ENCODE measurements around the gene SLC12A6.

Gene SLC12A6

GRCh38 chr15:34297059-34297458 is 40.5 kb downstream of the SLC12A6 start:
- Histone ChIP-seq H3K4me3 (ENCODE audit: low read depth in 1 of 2, low read length in 1 of 2) (no peak overlapping the region), H3K27me3 (no peaks in the 10 kb centered on the region), H3K27ac (peak overlapping the region; percentile 9), H3K4me1 (ENCODE audit: control insufficient read depth in 1 of 2, insufficient read depth in 1 of 2, low read depth in 1 of 2, low read length in 1 of 2) (no peaks in the 10 kb centered on the region), H3K9me3 (no peaks in the 10 kb centered on the region), H3K36me3 (peaks cover 20% of the 10 kb centered on the region)
- TF ChIP-seq, protein P1, sequence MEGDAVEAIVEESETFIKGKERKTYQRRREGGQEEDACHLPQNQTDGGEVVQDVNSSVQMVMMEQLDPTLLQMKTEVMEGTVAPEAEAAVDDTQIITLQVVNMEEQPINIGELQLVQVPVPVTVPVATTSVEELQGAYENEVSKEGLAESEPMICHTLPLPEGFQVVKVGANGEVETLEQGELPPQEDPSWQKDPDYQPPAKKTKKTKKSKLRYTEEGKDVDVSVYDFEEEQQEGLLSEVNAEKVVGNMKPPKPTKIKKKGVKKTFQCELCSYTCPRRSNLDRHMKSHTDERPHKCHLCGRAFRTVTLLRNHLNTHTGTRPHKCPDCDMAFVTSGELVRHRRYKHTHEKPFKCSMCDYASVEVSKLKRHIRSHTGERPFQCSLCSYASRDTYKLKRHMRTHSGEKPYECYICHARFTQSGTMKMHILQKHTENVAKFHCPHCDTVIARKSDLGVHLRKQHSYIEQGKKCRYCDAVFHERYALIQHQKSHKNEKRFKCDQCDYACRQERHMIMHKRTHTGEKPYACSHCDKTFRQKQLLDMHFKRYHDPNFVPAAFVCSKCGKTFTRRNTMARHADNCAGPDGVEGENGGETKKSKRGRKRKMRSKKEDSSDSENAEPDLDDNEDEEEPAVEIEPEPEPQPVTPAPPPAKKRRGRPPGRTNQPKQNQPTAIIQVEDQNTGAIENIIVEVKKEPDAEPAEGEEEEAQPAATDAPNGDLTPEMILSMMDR (IDR thresholded peaks at IDR 0.05) = no peak

DNA sequence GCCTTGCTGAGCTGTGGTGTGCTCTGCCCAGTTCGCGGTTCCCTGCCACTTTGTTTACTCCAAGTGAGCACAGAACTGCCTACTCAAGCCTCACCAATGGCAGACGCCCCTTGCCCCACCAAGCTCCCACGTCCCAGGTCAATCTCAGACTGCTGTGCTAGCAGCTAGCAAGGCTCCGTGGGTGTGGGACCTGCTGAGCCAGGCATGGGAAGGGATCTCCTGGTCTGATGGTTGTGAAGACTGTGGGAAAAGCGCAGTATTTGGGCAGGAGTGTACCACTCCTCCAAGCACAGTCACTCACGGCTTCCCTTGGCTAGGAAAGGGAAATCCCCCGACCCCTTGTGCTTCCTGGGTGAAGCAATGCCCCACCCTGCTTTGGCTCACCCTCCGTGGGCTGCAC is 45.0 kb downstream of the SLC12A6 start:
- Histone ChIP-seq H3K36me3 (peaks cover 22% of the 10 kb centered on the region), H3K9me3 (no peaks in the 10 kb centered on the region), H3K27ac (no peak overlapping the region), H3K27me3 (no peaks in the 10 kb centered on the region), H3K4me1 (ENCODE audit: control insufficient read depth in 1 of 2, insufficient read depth in 1 of 2, low read depth in 1 of 2, low read length in 1 of 2) (no peaks in the 10 kb centered on the region), H3K4me3 (ENCODE audit: low read depth in 1 of 2, low read length in 1 of 2) (no peak overlapping the region)
- TF ChIP-seq, protein P1 (IDR thresholded peaks at IDR 0.05) = no peak

- TF ChIP-seq, protein P1 (IDR thresholded peaks at IDR 0.05) = no peak
- Histone ChIP-seq H3K27ac (peak overlapping the region; percentile 48), H3K36me3 (no peaks in the 10 kb centered on the region), H3K4me1 (ENCODE audit: control insufficient read depth in 1 of 2, insufficient read depth in 1 of 2, low read depth in 1 of 2, low read length in 1 of 2) (no peaks in the 10 kb centered on the region), H3K27me3 (no peaks in the 10 kb centered on the region), H3K4me3 (ENCODE audit: low read depth in 1 of 2, low read length in 1 of 2) (no peak overlapping the region), H3K9me3 (no peaks in the 10 kb centered on the region)
These were observed 52.6 kb downstream of the SLC12A6 start for GRCh38 chr15:34284937-34285336.

DNA sequence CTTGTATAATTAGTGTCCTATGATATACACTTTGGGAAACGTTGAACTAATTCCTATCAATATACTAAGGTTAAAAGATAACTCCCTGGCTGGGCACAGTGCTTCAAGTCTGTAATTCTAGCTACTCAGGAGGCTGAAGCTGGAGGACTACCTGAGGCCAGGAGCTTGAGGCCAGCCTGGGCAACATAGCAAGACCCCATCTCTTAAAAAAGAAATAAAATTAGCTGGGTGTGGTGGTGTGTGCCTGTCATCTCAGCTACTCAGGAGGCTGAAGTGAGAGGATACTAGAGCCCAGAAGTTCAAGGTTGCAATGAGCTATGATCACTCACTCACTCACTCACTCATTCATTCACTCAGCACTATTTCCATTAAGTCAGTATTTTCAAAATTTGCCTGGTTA is 55.2 kb downstream of the SLC12A6 start:
- Histone ChIP-seq H3K4me3 (ENCODE audit: low read depth in 1 of 2, low read length in 1 of 2) (no peak overlapping the region), H3K9me3 (no peaks in the 10 kb centered on the region), H3K27ac (peak overlapping the region; percentile 1), H3K27me3 (no peaks in the 10 kb centered on the region), H3K36me3 (no peaks in the 10 kb centered on the region), H3K4me1 (ENCODE audit: control insufficient read depth in 1 of 2, insufficient read depth in 1 of 2, low read depth in 1 of 2, low read length in 1 of 2) (no peaks in the 10 kb centered on the region)
- TF ChIP-seq, protein P1 (IDR thresholded peaks at IDR 0.05) = no peak

DNA sequence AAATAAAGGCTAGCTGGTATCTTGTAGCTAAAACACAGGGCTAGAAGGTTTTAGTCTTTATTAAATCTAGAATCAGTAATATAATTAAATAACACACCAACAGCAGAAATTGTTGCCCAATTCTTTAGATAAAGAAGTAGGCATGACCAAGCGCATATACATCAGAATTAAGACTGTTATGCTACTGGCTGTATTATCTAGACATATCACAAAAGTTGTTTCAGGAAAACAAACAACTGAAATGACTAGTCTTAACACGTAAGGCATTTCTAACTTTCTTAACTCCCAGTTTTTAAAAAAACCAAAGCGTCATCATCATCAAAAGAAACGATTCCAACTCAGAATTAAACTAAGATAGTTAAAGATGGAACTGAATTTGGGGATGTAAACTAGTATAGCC is 57.4 kb downstream of the SLC12A6 start:
- H3K4me3 ChIP-seq (ENCODE audit: low read depth in 1 of 2, low read length in 1 of 2) = no peak overlapping the region
- no peaks in the 10 kb centered on the region for H3K27me3 ChIP-seq
- H3K4me1 ChIP-seq (ENCODE audit: control insufficient read depth in 1 of 2, insufficient read depth in 1 of 2, low read depth in 1 of 2, low read length in 1 of 2) = no peaks in the 10 kb centered on the region
- TF ChIP-seq, protein P1 (IDR thresholded peaks at IDR 0.05) = no peak
- peak overlapping the region; percentile 10 for H3K27ac ChIP-seq
- H3K9me3 ChIP-seq = no peaks in the 10 kb centered on the region
- peaks cover under 1% of the 10 kb centered on the region for H3K36me3 ChIP-seq

GRCh38 chr15:34279368-34279767 is 58.2 kb downstream of the SLC12A6 start:
- no peaks in the 10 kb centered on the region for H3K4me1 ChIP-seq (ENCODE audit: control insufficient read depth in 1 of 2, insufficient read depth in 1 of 2, low read depth in 1 of 2, low read length in 1 of 2)
- H3K27me3 ChIP-seq = no peaks in the 10 kb centered on the region
- H3K9me3 ChIP-seq = no peaks in the 10 kb centered on the region
- H3K4me3 ChIP-seq (ENCODE audit: low read depth in 1 of 2, low read length in 1 of 2) = no peak overlapping the region
- TF ChIP-seq, protein P1 (IDR thresholded peaks at IDR 0.05) = no peak
- peak overlapping the region; percentile 10 for H3K27ac ChIP-seq
- peaks cover 7% of the 10 kb centered on the region for H3K36me3 ChIP-seq
